DMS53 treated with DMSO at 0.1 percent for 48 hours (cell line): Measurements from ENCODE around the gene CFHR4.
"Not testable (repeated sequence)": the region's sequence is repeated elsewhere in the genome, so short reads cannot be mapped to it uniquely, and the experiment has no call there.

Source experiments
- DNase-seq: peaks from one replicate; lab custom pipeline; 2025; ENCODE audit not compliant: unreplicated experiment; lab: John Stamatoyannopoulos, UW

Gene CFHR4

DNA sequence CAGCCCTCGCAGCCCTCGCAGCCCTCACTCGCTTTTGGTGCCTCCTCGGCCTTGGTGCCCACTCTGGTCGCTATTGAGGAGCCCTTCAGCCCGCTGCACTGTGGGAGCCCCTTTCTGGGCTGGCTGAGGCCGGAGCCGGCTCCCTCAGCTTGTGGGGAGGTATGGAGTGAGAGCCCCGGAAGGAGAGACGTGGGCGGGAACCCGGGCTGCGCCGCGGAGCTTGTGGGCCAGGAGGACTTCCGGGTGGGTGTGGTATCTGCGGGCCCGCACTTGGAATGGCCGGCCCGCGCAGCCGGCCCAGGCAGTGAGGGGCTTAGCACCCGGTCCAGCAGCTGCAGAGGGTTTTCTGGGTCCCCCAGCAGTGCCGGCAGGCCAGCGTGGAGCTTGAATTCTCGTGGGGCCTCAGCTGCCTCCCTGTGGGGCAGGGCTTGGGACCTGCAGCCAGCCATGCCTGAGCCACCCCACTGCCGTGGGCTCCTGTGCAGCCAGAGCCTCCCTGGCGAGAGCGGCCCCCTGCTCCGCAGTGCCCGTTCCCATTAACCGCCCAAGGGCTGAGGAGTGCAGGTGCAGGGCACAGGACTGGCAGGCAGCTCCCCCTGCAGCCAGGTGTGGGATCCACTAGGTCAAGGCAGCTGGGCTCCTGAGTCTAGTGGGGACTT, 45.8 kb downstream of the CFHR4 start:
- DNase-seq: no peak

DNA sequence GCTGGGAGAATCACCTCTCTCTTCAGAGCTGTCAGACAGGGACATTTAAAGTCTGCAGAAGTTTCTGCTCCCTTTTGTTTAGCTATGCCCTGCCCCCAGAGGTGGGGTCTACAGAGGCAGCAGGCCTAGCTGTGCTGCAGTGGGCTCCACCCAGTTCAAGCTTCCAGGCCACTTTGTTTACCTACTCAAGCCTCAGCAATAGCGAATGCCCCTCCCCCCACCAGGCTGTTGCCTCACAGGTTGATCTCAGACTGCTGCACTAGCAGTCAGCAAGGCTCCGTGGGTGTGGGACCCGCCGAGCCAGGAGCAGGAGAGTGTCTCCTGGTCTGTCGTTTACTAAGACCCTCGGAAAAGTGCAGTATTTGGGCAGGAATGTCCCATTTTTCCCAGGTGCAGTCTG, 53.6 kb downstream of the CFHR4 start:
- DNase-seq: peak; percentile 8

DNA sequence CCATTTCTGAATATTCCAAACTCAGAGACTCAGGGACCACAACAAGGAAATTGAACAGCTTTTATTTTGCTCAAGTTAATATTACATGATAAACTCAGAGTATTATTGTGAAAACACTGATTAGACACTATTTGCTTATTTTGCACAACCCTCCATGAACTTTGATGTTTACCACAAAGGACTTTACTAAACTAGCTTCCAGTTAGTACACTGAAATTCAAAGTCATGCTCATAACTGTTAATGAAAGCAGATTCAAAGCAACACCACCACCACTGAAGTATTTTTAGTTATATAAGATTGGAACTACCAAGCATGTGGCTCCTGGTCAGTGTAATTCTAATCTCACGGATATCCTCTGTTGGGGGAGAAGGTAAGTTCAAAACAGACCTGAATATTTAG, 55.7 kb downstream of the CFHR4 start, which contains the start of gene CFHR2:
Gene CFHR2, plus strand, starts transcription at position 171 of the 400 bp plus-strand sequence. Its CDS starts 143 bp downstream, at position 314.
- not testable (repeated sequence) for DNase-seq

DNA sequence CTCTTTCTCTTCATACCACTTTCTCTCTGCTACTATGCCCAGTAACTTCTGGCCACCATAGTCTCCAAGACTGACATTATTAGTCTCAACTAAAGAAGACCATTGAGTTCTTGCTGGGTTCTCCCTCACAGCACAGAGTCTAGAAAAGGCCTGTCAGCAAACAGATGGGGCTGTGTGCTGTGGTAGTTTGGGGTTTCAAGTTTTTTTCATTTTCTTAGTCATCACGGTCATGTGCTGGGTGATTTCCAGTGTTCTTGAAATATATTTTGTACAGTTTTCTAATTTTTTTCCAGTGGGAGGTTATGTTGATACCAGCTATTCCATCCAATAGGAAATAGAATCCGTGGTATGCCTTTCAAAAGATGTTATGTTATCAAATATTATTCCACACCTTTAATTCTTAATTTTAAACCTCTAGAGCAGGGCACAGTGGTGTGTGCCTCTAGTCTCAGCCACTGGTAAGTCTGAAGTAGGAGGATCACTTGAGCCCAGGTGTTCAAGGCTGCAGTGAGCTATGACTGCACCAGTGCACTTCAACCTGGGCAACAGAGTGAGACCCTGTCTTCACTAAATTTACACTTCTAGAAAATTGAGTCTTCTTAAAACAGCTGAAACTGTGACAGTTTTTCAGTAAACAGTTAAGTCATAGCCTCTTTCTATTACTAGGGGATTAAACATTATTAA, 64.0 kb downstream of the CFHR4 start:
- no peak for DNase-seq

DNA sequence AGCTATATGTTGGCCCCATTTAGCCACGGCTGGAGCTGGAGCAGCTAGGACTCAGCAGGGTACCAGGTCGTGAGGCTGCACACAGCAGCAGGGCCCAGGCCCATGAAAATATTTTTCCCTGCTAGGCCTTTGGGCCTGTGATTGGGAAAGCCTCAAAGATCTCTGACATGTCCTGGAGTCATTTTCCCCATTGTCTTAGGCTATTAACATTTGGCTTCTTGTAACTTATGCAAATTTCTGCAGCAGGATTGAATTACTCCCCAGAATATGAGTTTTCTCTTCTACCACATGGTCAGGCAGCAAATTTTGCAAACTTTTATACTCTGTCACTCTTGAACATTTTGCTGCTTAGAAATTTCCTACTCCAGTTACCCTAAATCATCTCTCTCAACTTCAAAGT, 66.9 kb downstream of the CFHR4 start:
- DNase-seq: no peak

DNA sequence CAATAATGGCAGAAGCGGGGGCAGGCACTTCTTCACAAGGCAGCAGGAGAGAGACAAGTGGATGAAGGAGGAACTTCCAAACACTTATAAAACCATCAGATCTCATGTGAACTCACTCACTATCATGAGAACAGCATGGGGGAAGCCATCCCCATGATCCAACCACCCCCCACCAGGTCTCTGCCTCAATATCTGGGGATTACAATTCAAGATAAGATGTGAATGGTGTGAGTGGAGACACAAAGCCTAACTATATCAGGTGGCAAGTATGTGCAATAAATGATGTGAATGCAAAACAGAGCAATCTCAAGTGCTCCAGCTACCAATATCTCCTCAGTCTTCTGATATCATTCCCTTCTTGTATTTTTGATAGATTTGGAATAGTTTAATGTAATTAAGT, 68.1 kb downstream of the CFHR4 start:
- no peak for DNase-seq

DNA sequence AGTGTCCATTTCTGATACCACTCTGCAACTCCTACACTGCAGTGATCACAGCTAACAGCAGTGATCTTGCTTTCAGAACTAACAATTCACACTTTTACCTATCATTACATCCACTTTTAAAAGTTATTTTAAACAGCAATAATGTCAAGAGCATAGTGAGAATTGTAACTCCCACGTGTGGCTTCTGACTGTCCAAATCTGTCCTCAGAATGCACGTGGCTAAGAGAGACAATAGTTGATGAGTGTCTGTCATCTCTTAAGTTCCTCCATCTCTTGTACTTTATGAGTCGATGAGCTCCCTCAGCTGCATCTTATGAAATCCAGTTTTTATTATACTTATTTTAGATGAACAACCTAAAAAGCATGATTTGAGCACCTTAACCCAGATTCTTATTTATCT, 73.0 kb downstream of the CFHR4 start:
- no peak for DNase-seq
